Endothelial cell of umbilical vein (primary cell): ENCODE results near the gene S100P.

Experiments used
- EZH2 ChIP-seq: IDR thresholded peaks from 2 replicates; pipeline ENCODE4 v1.6.1; 2012; ENCODE audit warnings: borderline replicate concordance, low read depth, mild to moderate bottlenecking, moderate library complexity, low read length, inconsistent platforms; ENCODE audit not compliant: severe bottlenecking
- POLR2A ChIP-seq: IDR thresholded peaks from 2 replicates; pipeline ENCODE4 v1.6.1; 2012; ENCODE audit warnings: low read depth, mild to moderate bottlenecking, control low read depth, low read length

GRCh38 chr4:6714954-6715353, 21.3 kb downstream of the S100P start:
- TF ChIP-seq POLR2A, result no peak
- TF ChIP-seq EZH2, result no peak
